Thoracic aorta (tissue), 2 donors: ENCODE measurements around the gene LBHD2. TPM values are rescaled to one million over a fixed set of nuclear protein-coding genes. Genes with fewer than 3 reads are reported as not detected.
"Not testable (repeated sequence)": the region's sequence is repeated elsewhere in the genome, so short reads cannot be mapped to it uniquely, and the experiment has no call there.

Experiments used
- ATAC-seq: fragments of 150-250 bp; one replicate; pipeline ENCODE4 v1.8.0; 2017; ENCODE audit warnings: low read depth; ENCODE audit not compliant: insufficient number of reproducible peaks, low FRiP score
- DNase-seq: peaks from one replicate; pipeline ENCODE4 v3.0.0-alpha.2; 2020; ENCODE audit warnings: low spot score
- H3K27ac ChIP-seq, 2 donors: fragments of 200-600 bp; sonication (generic); 1 replicate in 1 of 2; 2 replicates in 1 of 2; pipeline ENCODE4 v1.5.1; 2016; ENCODE audit warnings: mild to moderate bottlenecking in 2 of 2, moderate library complexity in 2 of 2
- H3K27me3 ChIP-seq: fragments of 200-600 bp; sonication (generic); replicated peaks from 2 replicates; pipeline ENCODE4 v1.6.0; 2016; ENCODE audit warnings: mild to moderate bottlenecking; ENCODE audit not compliant: insufficient read depth
- H3K36me3 ChIP-seq: fragments of 200-600 bp; sonication (generic); one replicate; pipeline ENCODE4 v1.5.1; 2016
- H3K4me1 ChIP-seq, 2 donors: fragments of 200-600 bp; sonication (generic); 1 replicate in 1 of 2; 2 replicates in 1 of 2; pipeline versions ENCODE4 v1.5.1 to v1.6.0; 2016; ENCODE audit warnings: low read depth in 2 of 2, mild to moderate bottlenecking in 1 of 2; ENCODE audit not compliant: control insufficient read depth in 1 of 2
- H3K4me3 ChIP-seq: fragments of 200-600 bp; sonication (generic); 2 replicates; pipeline ENCODE4 v1.5.1; 2016; ENCODE audit warnings: mild to moderate bottlenecking
- H3K9me3 ChIP-seq: fragments of 200-600 bp; sonication (generic); 2 replicates; pipeline ENCODE4 v1.5.1; 2016
- total RNA-seq, 2 donors: library from RNA; depleted of rRNA; stranded (reverse); fragments of >200 nt; gene quantifications; one replicate each; pipeline versions ENCODE4 v1.1.0 to v1.2.3, GENCODE V29; 2016
- TF ChIP-seq, protein P1 (sequence below): fragments of 200-600 bp; sonication (generic); IDR thresholded peaks from one replicate; pipeline ENCODE4 v1.5.1; 2019; ENCODE audit warnings: antibody characterized with exemption

Gene LBHD2
- total RNA-seq, 2 donors from 2014 or later: not detected

DNA sequence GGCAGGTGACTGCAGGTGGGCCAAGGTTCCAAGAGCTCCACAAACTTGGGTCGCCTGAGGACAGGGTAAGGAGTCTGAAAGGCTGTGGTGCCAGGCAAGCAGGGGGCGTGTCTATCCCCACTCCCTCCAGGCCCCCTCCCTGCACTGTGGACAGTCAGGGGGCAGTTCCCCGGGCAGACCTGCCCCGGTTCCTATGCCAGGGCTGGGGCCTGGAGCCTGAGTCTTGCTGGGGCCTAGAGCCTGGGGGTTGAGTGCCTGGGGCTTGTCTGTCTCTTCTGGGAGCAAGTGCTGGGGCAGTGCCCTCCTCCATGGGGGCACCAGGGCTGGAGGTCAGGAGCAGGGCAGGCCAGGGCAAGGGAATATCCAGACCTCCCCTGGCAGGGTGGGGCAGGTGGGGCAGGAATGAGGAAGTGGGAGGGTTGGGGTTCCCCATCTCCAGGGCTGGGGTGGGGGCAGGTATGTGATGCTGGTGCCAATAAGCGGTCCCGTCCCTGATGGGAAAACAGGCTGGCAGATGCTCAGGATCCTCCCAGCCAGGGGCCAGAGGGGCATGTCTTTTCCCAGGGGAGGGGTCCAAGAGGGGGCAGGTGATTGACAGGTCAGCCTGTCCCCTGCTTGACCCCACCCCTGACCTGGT is 27.3 kb downstream of the LBHD2 start:
- H3K27ac ChIP-seq: no peak overlapping the region
- no peaks in the 10 kb centered on the region for H3K27me3 ChIP-seq
- DNase-seq (no peak), ATAC-seq (no peak)
- no peaks in the 10 kb centered on the region for H3K36me3 ChIP-seq
- no peaks in the 10 kb centered on the region for H3K9me3 ChIP-seq
- H3K4me3 ChIP-seq: no peak overlapping the region
- peaks cover 11 to 19% of the 10 kb centered on the region in 2 donors for H3K4me1 ChIP-seq
- TF ChIP-seq, protein P1, sequence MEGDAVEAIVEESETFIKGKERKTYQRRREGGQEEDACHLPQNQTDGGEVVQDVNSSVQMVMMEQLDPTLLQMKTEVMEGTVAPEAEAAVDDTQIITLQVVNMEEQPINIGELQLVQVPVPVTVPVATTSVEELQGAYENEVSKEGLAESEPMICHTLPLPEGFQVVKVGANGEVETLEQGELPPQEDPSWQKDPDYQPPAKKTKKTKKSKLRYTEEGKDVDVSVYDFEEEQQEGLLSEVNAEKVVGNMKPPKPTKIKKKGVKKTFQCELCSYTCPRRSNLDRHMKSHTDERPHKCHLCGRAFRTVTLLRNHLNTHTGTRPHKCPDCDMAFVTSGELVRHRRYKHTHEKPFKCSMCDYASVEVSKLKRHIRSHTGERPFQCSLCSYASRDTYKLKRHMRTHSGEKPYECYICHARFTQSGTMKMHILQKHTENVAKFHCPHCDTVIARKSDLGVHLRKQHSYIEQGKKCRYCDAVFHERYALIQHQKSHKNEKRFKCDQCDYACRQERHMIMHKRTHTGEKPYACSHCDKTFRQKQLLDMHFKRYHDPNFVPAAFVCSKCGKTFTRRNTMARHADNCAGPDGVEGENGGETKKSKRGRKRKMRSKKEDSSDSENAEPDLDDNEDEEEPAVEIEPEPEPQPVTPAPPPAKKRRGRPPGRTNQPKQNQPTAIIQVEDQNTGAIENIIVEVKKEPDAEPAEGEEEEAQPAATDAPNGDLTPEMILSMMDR: no peak

GRCh38 chr14:103112400-103113243 is 28.6 kb downstream of the LBHD2 start:
- no peaks in the 10 kb centered on the region for H3K36me3 ChIP-seq
- no peaks in the 10 kb centered on the region for H3K9me3 ChIP-seq
- H3K27ac ChIP-seq: no peak overlapping the region
- DNase-seq (no peak), ATAC-seq (no peak)
- TF ChIP-seq, protein P1: no peak
- H3K4me3 ChIP-seq: no peak overlapping the region
- H3K27me3 ChIP-seq: no peaks in the 10 kb centered on the region
- H3K4me1 ChIP-seq: peaks cover 11 to 19% of the 10 kb centered on the region in 2 donors

DNA sequence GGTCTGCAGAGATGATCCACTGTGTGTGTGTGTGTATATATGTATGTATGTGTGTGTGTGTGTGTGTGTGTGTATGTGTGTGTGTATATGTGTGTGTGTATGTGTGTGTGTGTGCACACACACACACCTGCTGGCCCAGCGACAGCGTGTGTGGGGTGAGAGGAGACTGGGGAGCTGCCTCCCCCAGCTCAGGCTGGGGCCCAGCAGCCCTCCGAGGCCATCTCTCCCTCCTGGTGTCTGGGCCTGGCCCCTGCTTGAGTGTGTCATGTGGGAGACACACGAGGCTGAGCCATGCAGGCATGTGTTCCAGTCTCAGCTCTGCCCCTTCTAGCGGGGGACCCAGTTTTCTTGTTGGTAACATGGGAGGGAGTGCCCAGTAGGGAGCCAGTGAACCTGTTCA is 29.3 kb downstream of the LBHD2 start:
- no peak for ATAC-seq
- no peak overlapping the region for H3K27ac ChIP-seq
- TF ChIP-seq, protein P1: no peak
- no peaks in the 10 kb centered on the region for H3K27me3 ChIP-seq
- no peak for DNase-seq
- no peaks in the 10 kb centered on the region for H3K9me3 ChIP-seq
- peaks cover 11 to 21% of the 10 kb centered on the region in 2 donors for H3K4me1 ChIP-seq
- no peak overlapping the region for H3K4me3 ChIP-seq
- no peaks in the 10 kb centered on the region for H3K36me3 ChIP-seq

GRCh38 chr14:103113774-103114173 is 29.8 kb downstream of the LBHD2 start:
- TF ChIP-seq, protein P1: no peak
- no peak overlapping the region for H3K4me3 ChIP-seq
- no peak overlapping the region for H3K27ac ChIP-seq
- H3K27me3 ChIP-seq: no peaks in the 10 kb centered on the region
- H3K4me1 ChIP-seq: peaks cover 11 to 25% of the 10 kb centered on the region in 2 donors
- H3K9me3 ChIP-seq: no peaks in the 10 kb centered on the region
- H3K36me3 ChIP-seq: no peaks in the 10 kb centered on the region
- ATAC-seq (no peak), DNase-seq (no peak)

- Histone ChIP-seq H3K4me3 (peak overlapping the region; percentile 49), H3K4me1 (peaks cover 9 to 21% of the 10 kb centered on the region in 2 donors)
- not testable (repeated sequence) for ATAC-seq, H3K27me3 ChIP-seq, H3K36me3 ChIP-seq, H3K9me3 ChIP-seq, DNase-seq, H3K27ac ChIP-seq
Observed at GRCh38 chr14:103115086-103115679, 31.2 kb downstream of the LBHD2 start.
